Osteoblast (primary cell): ENCODE measurements around the gene AJM1. TPM values are rescaled to one million over a fixed set of nuclear protein-coding genes. Genes with fewer than 3 reads are reported as not detected.

ENCODE experiments used
- DNase-seq: peaks from one replicate; pipeline ENCODE4 v3.0.0; 2011; ENCODE audit warnings: low spot score, mixed read lengths; ENCODE audit not compliant: insufficient read length; ENCODE audit errors: missing footprints
- H2AFZ ChIP-seq: 2 replicates; pipeline ENCODE4 v1.6.0; 2011; ENCODE audit warnings: mild to moderate bottlenecking, low read length
- H3K27ac ChIP-seq: 2 replicates; pipeline ENCODE4 v1.5.1; 2011; ENCODE audit warnings: mild to moderate bottlenecking, low read depth, low read length, moderate library complexity
- H3K27me3 ChIP-seq: 2 replicates; pipeline ENCODE4 v1.6.0; 2012; ENCODE audit warnings: mild to moderate bottlenecking, control low read depth, inconsistent platforms, low read length, moderate library complexity; ENCODE audit not compliant: insufficient read depth
- H3K36me3 ChIP-seq: 2 replicates; pipeline ENCODE4 v1.5.1; 2011; ENCODE audit warnings: mild to moderate bottlenecking, low read length, control low read depth, moderate library complexity; ENCODE audit not compliant: insufficient read depth
- H3K4me1 ChIP-seq: 2 replicates; pipeline ENCODE4 v1.5.1; 2011; ENCODE audit warnings: mild to moderate bottlenecking, low read length, control low read depth, moderate library complexity; ENCODE audit not compliant: insufficient read depth
- H3K4me2 ChIP-seq: 2 replicates; pipeline ENCODE4 v1.6.0; 2011; ENCODE audit warnings: mild to moderate bottlenecking, low read length; ENCODE audit not compliant: insufficient read depth
- H3K4me3 ChIP-seq: fragments of 200-600 bp; sonication (generic); 3 replicates; pipeline ENCODE4 v1.5.1; 2012; ENCODE audit warnings: mild to moderate bottlenecking, low read length, inconsistent platforms; ENCODE audit not compliant: insufficient read depth
- H3K79me2 ChIP-seq: 2 replicates; pipeline ENCODE4 v1.6.0; 2012; ENCODE audit warnings: mild to moderate bottlenecking, low read length, control low read depth, inconsistent platforms; ENCODE audit not compliant: insufficient read depth
- H3K9me3 ChIP-seq: 2 replicates; pipeline ENCODE4 v1.5.1; 2011; ENCODE audit warnings: low read depth, low read length, control low read depth
- H4K20me1 ChIP-seq: 2 replicates; pipeline ENCODE4 v1.6.0; 2012; ENCODE audit warnings: mild to moderate bottlenecking, low read length, control low read depth; ENCODE audit not compliant: insufficient read depth
- total RNA-seq: library from RNA; depleted of rRNA; stranded (reverse); fragments of >200 nt; gene quantifications from 2 replicates; pipeline ENCODE4 v1.2.3, GENCODE V29; 2012
- TF ChIP-seq, protein P1 (sequence below): IDR thresholded peaks from 2 replicates; pipeline ENCODE4 v1.5.1; 2011; ENCODE audit warnings: mild to moderate bottlenecking, low read depth, low read length, moderate library complexity; ENCODE audit errors: extremely low read depth

The AJM1 gene
- total RNA-seq, 1 donor: 1.1 TPM

DNA sequence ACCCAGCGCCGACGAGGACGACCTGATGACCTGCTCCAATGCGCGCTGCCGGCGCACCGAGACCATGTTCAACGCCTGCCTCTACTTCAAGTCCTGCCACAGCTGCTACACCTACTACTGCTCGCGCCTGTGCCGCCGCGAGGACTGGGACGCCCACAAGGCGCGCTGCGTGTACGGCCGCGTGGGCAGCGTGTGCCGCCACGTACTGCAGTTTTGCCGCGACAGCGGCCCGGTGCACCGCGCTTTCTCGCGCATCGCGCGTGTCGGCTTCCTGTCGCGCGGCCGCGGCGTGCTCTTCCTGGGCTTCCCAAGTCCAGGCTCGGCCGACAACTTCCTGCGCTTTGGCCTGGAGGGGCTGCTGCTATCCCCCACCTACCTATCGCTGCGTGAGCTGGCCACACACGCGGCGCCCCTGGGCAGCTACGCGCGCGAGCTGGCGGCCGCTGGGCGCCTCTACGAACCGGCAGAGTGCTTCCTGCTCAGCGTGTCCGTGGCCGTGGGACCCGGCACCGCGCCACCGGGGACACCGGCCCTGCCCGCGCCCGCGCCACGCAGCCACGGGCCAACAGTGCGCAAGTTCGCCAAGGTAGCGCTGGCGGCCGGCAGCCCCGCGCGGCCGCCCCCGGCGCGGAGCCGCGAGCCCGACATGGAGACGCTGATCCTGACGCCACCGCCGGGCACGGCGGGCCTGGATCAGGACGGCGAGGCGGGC lies 4.3 kb downstream of the AJM1 start:
- H3K4me2 ChIP-seq: no peak overlapping the region
- peaks cover 7% of the 10 kb centered on the region for H3K79me2 ChIP-seq
- H3K9me3 ChIP-seq: no peaks in the 10 kb centered on the region
- no peak overlapping the region for H3K4me3 ChIP-seq
- H3K36me3 ChIP-seq: peaks cover 12% of the 10 kb centered on the region
- peaks cover 12% of the 10 kb centered on the region for H4K20me1 ChIP-seq
- no peak overlapping the region for H3K27ac ChIP-seq
- no peak for DNase-seq
- H3K4me1 ChIP-seq: peaks cover 22% of the 10 kb centered on the region
- TF ChIP-seq, protein P1, sequence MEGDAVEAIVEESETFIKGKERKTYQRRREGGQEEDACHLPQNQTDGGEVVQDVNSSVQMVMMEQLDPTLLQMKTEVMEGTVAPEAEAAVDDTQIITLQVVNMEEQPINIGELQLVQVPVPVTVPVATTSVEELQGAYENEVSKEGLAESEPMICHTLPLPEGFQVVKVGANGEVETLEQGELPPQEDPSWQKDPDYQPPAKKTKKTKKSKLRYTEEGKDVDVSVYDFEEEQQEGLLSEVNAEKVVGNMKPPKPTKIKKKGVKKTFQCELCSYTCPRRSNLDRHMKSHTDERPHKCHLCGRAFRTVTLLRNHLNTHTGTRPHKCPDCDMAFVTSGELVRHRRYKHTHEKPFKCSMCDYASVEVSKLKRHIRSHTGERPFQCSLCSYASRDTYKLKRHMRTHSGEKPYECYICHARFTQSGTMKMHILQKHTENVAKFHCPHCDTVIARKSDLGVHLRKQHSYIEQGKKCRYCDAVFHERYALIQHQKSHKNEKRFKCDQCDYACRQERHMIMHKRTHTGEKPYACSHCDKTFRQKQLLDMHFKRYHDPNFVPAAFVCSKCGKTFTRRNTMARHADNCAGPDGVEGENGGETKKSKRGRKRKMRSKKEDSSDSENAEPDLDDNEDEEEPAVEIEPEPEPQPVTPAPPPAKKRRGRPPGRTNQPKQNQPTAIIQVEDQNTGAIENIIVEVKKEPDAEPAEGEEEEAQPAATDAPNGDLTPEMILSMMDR: no peak
- H2AFZ ChIP-seq: no peak overlapping the region
- peaks cover 16% of the 10 kb centered on the region for H3K27me3 ChIP-seq

DNA sequence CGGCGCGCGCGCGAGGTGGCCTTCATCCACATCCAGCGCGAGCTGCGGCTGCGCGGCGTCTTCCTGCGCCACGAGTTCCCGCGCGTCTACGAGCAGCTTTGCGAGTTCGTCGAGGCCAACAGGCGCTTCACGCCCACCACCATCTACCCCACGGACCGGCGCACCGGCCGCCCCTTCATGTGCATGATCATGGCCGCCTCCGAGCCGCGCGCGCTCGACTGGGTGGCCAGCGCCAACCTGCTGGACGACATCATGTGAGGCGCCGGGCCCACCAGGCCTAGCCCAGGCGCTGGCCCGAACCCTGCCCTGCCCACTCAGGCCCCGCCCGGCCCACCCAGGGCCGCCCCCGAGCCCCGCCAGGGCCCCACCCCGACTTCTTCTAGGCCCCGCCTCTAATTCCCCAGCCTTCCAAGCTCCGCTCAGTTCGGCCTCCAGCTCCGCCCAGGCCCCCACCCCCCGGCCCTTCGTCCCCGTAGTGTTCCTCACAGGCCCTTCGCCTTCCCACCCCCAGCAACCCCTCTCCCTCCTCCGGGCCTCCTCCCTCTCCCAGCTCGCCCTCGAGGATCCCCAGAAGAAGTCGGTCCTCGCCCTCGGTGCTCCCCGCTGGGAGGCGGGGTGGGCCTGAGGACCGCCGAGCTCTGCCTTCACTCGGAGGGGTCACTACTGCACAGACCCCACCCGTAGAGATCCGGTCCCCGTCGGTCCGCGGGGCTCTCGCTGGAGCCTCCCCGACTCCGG lies 5.0 kb downstream of the AJM1 start:
- Histone ChIP-seq H3K4me2 (peak overlapping the region; percentile 96), H4K20me1 (peaks cover 8% of the 10 kb centered on the region), H3K79me2 (peaks cover 7% of the 10 kb centered on the region), H3K4me1 (peaks cover 16% of the 10 kb centered on the region), H2AFZ (no peak overlapping the region), H3K27ac (no peak overlapping the region), H3K9me3 (no peaks in the 10 kb centered on the region), H3K4me3 (peak overlapping the region; percentile 91), H3K27me3 (peaks cover 16% of the 10 kb centered on the region), H3K36me3 (peaks cover 15% of the 10 kb centered on the region)
- DNase-seq: no peak
- TF ChIP-seq, protein P1: no peak

DNA sequence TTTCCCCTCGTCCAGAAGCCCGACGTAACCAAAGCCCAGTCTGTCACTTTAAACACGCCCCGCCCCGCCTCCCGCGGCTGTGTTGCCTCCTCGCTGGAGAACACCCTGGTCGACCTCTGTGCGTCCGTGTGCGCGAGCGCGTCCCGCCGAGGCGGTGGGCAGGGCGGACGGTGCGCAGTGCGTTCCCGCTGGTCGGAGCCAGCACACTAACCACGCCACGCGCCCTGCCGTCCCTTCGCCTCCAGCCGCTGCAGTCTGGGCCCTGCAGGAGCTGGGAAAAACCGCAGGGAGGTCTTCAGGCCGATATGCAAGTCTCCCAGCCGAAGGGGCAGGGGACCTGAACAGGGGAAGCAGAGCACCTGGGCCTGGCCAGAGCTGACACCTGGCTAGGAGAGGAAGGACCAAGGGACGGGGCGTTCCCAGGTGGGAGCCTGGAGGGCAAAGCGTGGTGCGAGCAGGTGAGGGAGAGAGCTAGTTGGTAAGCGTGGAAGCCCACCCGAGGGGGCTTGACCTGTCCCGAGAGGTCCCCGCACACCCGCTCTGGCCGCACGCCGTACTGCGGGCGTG lies 5.6 kb downstream of the AJM1 start:
- peaks cover 13% of the 10 kb centered on the region for H3K4me1 ChIP-seq
- H2AFZ ChIP-seq: no peak overlapping the region
- peaks cover 7% of the 10 kb centered on the region for H3K79me2 ChIP-seq
- TF ChIP-seq, protein P1: no peak
- peaks cover 15% of the 10 kb centered on the region for H3K36me3 ChIP-seq
- peaks cover 8% of the 10 kb centered on the region for H4K20me1 ChIP-seq
- H3K4me2 ChIP-seq: peak overlapping the region; percentile 96
- DNase-seq: peak; percentile 98
- peak overlapping the region; percentile 91 for H3K4me3 ChIP-seq
- peak overlapping the region; percentile 37 for H3K27ac ChIP-seq
- H3K27me3 ChIP-seq: peaks cover 16% of the 10 kb centered on the region
- no peaks in the 10 kb centered on the region for H3K9me3 ChIP-seq
